A549 (cell line): ENCODE data around the gene CDT1. TPM values are rescaled to one million over a fixed set of nuclear protein-coding genes. Genes with fewer than 3 reads are reported as not detected.

Experiments
- ATAC-seq, 2 experiments: fragments of 200-7000 bp in 1 of 2; fragments of >200 bp in 1 of 2; cut with Nextera tagmentation in 1 of 2; cut with Tn5 transposase in 1 of 2; 3 replicates each; pipeline versions ENCODE4 v1.8.0 to v1.9.1; 2018 to 2020; ENCODE audit warnings: mild to moderate bottlenecking in 1 of 2, moderate library complexity in 1 of 2
- CTCF ChIA-PET: fragments of 300-600 bp; sonication (Branson Sonifier 250); formaldehyde crosslinking; extraction: SDS; loops from one replicate; lab custom pipeline; 2021; ENCODE audit warnings: antibody characterized with exemption, inconsistent platforms; lab: Yijun Ruan, JAX
- POLR2A ChIA-PET: fragments of 350-600 bp; formaldehyde crosslinking; extraction: SDS; loops from one replicate; lab custom pipeline; 2021; ENCODE audit warnings: antibody characterized with exemption, inconsistent platforms; lab: Yijun Ruan, JAX
- DNase-seq, 2 experiments: peaks; one replicate each; pipeline versions ENCODE4 v3.0.0 to v3.0.0-alpha.2; 2011 to 2016; ENCODE audit warnings: low read depth in 1 of 2, low spot score in 1 of 2
- FAIRE-seq: peaks from 2 replicates; lab custom pipeline; 2011; peaks lifted over from hg19 to GRCh38; lab: Jason Lieb, UNC
- H3K27ac ChIP-seq, 2 experiments: fragments of >200 bp; sonication (Bioruptor Twin); formaldehyde crosslinking; 3 replicates each; pipeline ENCODE4 v1.5.1; 2016 to 2017
- H3K4me1 ChIP-seq: fragments of >200 bp; sonication (Bioruptor Twin); formaldehyde crosslinking; 3 replicates; pipeline ENCODE4 v1.6.1; 2016
- H3K4me2 ChIP-seq: fragments of >200 bp; sonication (Bioruptor Twin); formaldehyde crosslinking; 3 replicates; pipeline ENCODE4 v1.6.1; 2016
- H3K4me3 ChIP-seq: fragments of >200 bp; sonication (Bioruptor Twin); formaldehyde crosslinking; 3 replicates; pipeline ENCODE4 v1.5.1; 2016
- H3K9me3 ChIP-seq: fragments of >200 bp; sonication (Bioruptor Twin); formaldehyde crosslinking; 3 replicates; pipeline ENCODE4 v1.6.1; 2016
- CBX2 ChIP-seq: fragments of 200-600 bp; sonication (generic); IDR thresholded peaks from 2 replicates; pipeline ENCODE4 v1.6.1; 2016; ENCODE audit warnings: low read depth, mild to moderate bottlenecking, borderline replicate concordance
- CHD2 ChIP-seq: fragments of 150-350 bp; IDR thresholded peaks from 2 replicates; pipeline ENCODE4 v1.6.1; 2014; ENCODE audit warnings: low read length; ENCODE audit not compliant: partially characterized antibody
- EHF ChIP-seq: fragments of 250-450 bp; sonication (Bioruptor Pico); IDR thresholded peaks from 2 replicates; pipeline ENCODE4 v1.5.0; 2020; ENCODE audit warnings: mild to moderate bottlenecking
- EHMT2 ChIP-seq: fragments of 200-600 bp; sonication (generic); IDR thresholded peaks from 2 replicates; pipeline ENCODE4 v1.6.1; 2016; ENCODE audit warnings: antibody characterized with exemption, low read depth, mild to moderate bottlenecking, moderate library complexity
- EP300 ChIP-seq, 2 experiments: fragments of >200 bp; sonication (Bioruptor Twin); formaldehyde crosslinking; IDR thresholded peaks; 2 replicates in 1 of 2; 3 replicates in 1 of 2; pipeline ENCODE4 v1.6.1; 2016 to 2017
- HDAC2 ChIP-seq: fragments of 200-600 bp; sonication (generic); IDR thresholded peaks from 2 replicates; pipeline ENCODE4 v1.6.1; 2016
- HMGXB4 ChIP-seq: fragments of 250-450 bp; sonication (Bioruptor Pico); IDR thresholded peaks from 2 replicates; pipeline ENCODE4 v1.5.0; 2021; ENCODE audit warnings: mild to moderate bottlenecking, moderate library complexity, borderline replicate concordance
- KDM1A ChIP-seq: fragments of 200-600 bp; sonication (generic); IDR thresholded peaks from 2 replicates; pipeline ENCODE4 v1.6.1; 2016; ENCODE audit warnings: low read depth, mild to moderate bottlenecking
- KDM5A ChIP-seq: fragments of 200-600 bp; sonication (generic); IDR thresholded peaks from 2 replicates; pipeline ENCODE4 v1.6.1; 2016; ENCODE audit warnings: antibody characterized with exemption, mild to moderate bottlenecking
- MAX ChIP-seq: IDR thresholded peaks from 2 replicates; pipeline ENCODE4 v1.6.1; 2012
- MYC ChIP-seq: IDR thresholded peaks from 2 replicates; pipeline ENCODE4 v1.6.1; 2012; ENCODE audit warnings: mild to moderate bottlenecking, inconsistent platforms, low read length, improper control_type of control experiment, borderline replicate concordance
- NFE2L2 ChIP-seq: fragments of 150-350 bp; conservative IDR thresholded peaks from 2 replicates; pipeline ENCODE4 v1.6.1; 2014; ENCODE audit warnings: low read length
- NR3C1 ChIP-seq: fragments of >200 bp; sonication (Bioruptor Twin); formaldehyde crosslinking; IDR thresholded peaks from 3 replicates; pipeline ENCODE4 v1.6.1; 2017
- RAD21 ChIP-seq, 2 experiments: fragments of >200 bp in 1 of 2; sonication (Bioruptor Twin) in 1 of 2; formaldehyde crosslinking in 1 of 2; IDR thresholded peaks in 1 of 2; conservative IDR thresholded peaks in 1 of 2; 2 replicates in 1 of 2; 3 replicates in 1 of 2; pipeline ENCODE4 v1.6.1; 2012 to 2018; ENCODE audit warnings: inconsistent platforms in 1 of 2
- RARB ChIP-seq: fragments of 250-450 bp; sonication (Bioruptor Pico); IDR thresholded peaks from 2 replicates; pipeline ENCODE4 v1.8.0; 2021; ENCODE audit warnings: mild to moderate bottlenecking, moderate library complexity
- RCOR1 ChIP-seq: fragments of 150-350 bp; IDR thresholded peaks from 2 replicates; pipeline ENCODE4 v1.6.1; 2014; ENCODE audit warnings: antibody characterized with exemption, low read length, low read depth
- RFX5 ChIP-seq: fragments of 450-650 bp; IDR thresholded peaks from 2 replicates; pipeline ENCODE4 v1.7.1; 2014; ENCODE audit warnings: antibody characterized with exemption, mild to moderate bottlenecking, moderate library complexity
- RNF2 ChIP-seq: fragments of 200-600 bp; sonication (generic); IDR thresholded peaks from 2 replicates; pipeline ENCODE4 v1.6.1; 2016; ENCODE audit warnings: low read depth, mild to moderate bottlenecking, antibody characterized with exemption, moderate library complexity, borderline replicate concordance
- TP53 ChIP-seq: fragments of 250-450 bp; sonication (Bioruptor Pico); IDR thresholded peaks from 2 replicates; pipeline ENCODE4 v1.5.0; 2021; ENCODE audit warnings: mild to moderate bottlenecking, moderate library complexity
- ZFP36 ChIP-seq: fragments of 450-650 bp; IDR thresholded peaks from 2 replicates; pipeline ENCODE4 v1.6.1; 2014; ENCODE audit warnings: borderline replicate concordance; ENCODE audit not compliant: partially characterized antibody
- ZNF302 ChIP-seq: fragments of 250-450 bp; sonication (Bioruptor Pico); IDR thresholded peaks from 2 replicates; pipeline ENCODE4 v1.9.0; 2021; ENCODE audit warnings: inconsistent platforms, mild to moderate bottlenecking, moderate library complexity
- ZSCAN20 ChIP-seq: fragments of 250-450 bp; sonication (Bioruptor Pico); IDR thresholded peaks from 2 replicates; pipeline ENCODE4 v1.8.0; 2022; ENCODE audit warnings: mild to moderate bottlenecking, moderate library complexity
- WGBS: methylation state at CpG from one replicate; pipeline ENCODE4 v1.1.6; 2017; ENCODE audit errors: missing lambda C conversion rate; 5-methylcytosine and 5-hydroxymethylcytosine counted together
- polyA plus RNA-seq, 4 experiments: library from polyadenylated mRNA; depleted of rRNA in 3 of 4; stranded (reverse); fragments of >200 nt; fragmentation: RNase III in 1 of 4; extraction: RNeasy Plus Mini Kit Qiagen cat#74134 plus additional on column Dnase treatment in 1 of 4; gene quantifications; 2 replicates in 3 of 4; 3 replicates in 1 of 4; pipeline ENCODE4 v1.2.3, GENCODE V29; 2011 to 2017
- TF ChIP-seq, protein P1 (sequence below): fragments of 150-350 bp; IDR thresholded peaks from 2 replicates; pipeline ENCODE4 v1.6.1; 2014; ENCODE audit warnings: low read depth, mild to moderate bottlenecking, low read length
- TF ChIP-seq, protein P2 (sequence below): fragments of >200 bp; sonication (Bioruptor Twin); formaldehyde crosslinking; IDR thresholded peaks from 3 replicates; pipeline ENCODE4 v1.5.1; 2016

Gene CDT1
- polyA plus RNA-seq, 2 of the 4 experiments (the other 2 are of a cell fraction) = 3.8 to 16.0 TPM

- CTCF ChIA-PET = interaction anchor here (1.0 to 1.6 kb wide), 3 partner anchors 37 to 116 kb away, joined by 3 to 6 read pairs (median 5); partner anchors contain the start of gene APRT
- no peak for TF ChIP-seq ZNF302 (CRISPR knock-in tag)
- no peak for TF ChIP-seq RFX5
- TF ChIP-seq RNF2 = no peak
- no peak for TF ChIP-seq EHMT2
- TF ChIP-seq CBX2 = no peak
- TF ChIP-seq MAX = no peak
- TF ChIP-seq HDAC2 = no peak
- TF ChIP-seq ZFP36 = no peak
- TF ChIP-seq TP53 (CRISPR knock-in tag) = no peak
- TF ChIP-seq EHF (CRISPR knock-in tag) = no peak
- TF ChIP-seq, protein P1, sequence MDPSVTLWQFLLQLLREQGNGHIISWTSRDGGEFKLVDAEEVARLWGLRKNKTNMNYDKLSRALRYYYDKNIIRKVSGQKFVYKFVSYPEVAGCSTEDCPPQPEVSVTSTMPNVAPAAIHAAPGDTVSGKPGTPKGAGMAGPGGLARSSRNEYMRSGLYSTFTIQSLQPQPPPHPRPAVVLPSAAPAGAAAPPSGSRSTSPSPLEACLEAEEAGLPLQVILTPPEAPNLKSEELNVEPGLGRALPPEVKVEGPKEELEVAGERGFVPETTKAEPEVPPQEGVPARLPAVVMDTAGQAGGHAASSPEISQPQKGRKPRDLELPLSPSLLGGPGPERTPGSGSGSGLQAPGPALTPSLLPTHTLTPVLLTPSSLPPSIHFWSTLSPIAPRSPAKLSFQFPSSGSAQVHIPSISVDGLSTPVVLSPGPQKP = no peak
- no peak for TF ChIP-seq KDM1A
- no peak for TF ChIP-seq HMGXB4 (CRISPR knock-in tag)
- no peak for TF ChIP-seq RCOR1
- TF ChIP-seq EP300 (IDR thresholded peaks at IDR 0.05) = no peak
- TF ChIP-seq, all 56 proteins: peak for 0
- Histone ChIP-seq H3K4me2 (no peak overlapping the region), H3K4me1 (peaks cover 19% of the 10 kb centered on the region), H3K4me3 (no peak overlapping the region), H3K27ac (no peak overlapping the region), H3K9me3 (no peaks in the 10 kb centered on the region)
- no peak for DNase-seq
- FAIRE-seq = no peak
- WGBS = 90% methylated on average over 13 of the region's 17 CpGs
- ATAC-seq = no peak
- POLR2A ChIA-PET = interaction anchor here (0.5 kb wide), 1 partner anchor 284 kb away, joined by 3 read pairs; the partner anchor contains the start of gene ZC3H18
Measured at GRCh38 chr16:88853325-88853941, 49.8 kb downstream of the CDT1 start.

GRCh38 chr16:88854306-88855111 is 50.9 kb downstream of the CDT1 start:
- no peak for TF ChIP-seq CHD2
- no peak for TF ChIP-seq TP53 (CRISPR knock-in tag)
- TF ChIP-seq RNF2 = no peak
- TF ChIP-seq EHF (CRISPR knock-in tag) = no peak
- TF ChIP-seq ZSCAN20 = no peak
- TF ChIP-seq, protein P2, sequence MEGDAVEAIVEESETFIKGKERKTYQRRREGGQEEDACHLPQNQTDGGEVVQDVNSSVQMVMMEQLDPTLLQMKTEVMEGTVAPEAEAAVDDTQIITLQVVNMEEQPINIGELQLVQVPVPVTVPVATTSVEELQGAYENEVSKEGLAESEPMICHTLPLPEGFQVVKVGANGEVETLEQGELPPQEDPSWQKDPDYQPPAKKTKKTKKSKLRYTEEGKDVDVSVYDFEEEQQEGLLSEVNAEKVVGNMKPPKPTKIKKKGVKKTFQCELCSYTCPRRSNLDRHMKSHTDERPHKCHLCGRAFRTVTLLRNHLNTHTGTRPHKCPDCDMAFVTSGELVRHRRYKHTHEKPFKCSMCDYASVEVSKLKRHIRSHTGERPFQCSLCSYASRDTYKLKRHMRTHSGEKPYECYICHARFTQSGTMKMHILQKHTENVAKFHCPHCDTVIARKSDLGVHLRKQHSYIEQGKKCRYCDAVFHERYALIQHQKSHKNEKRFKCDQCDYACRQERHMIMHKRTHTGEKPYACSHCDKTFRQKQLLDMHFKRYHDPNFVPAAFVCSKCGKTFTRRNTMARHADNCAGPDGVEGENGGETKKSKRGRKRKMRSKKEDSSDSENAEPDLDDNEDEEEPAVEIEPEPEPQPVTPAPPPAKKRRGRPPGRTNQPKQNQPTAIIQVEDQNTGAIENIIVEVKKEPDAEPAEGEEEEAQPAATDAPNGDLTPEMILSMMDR = no peak
- TF ChIP-seq RARB (CRISPR knock-in tag) = no peak
- no peak for TF ChIP-seq NR3C1
- TF ChIP-seq EHMT2 = no peak
- TF ChIP-seq MYC = no peak
- TF ChIP-seq HMGXB4 (CRISPR knock-in tag) = no peak
- TF ChIP-seq ZFP36 = no peak
- TF ChIP-seq NFE2L2 = no peak
- TF ChIP-seq KDM5A = no peak
- no peak for TF ChIP-seq RAD21 (conservative IDR thresholded peaks at IDR 0.05 in 1 of 2, IDR thresholded peaks at IDR 0.05 in 1 of 2)
- H3K27ac ChIP-seq = no peak overlapping the region
- no peak for ATAC-seq
- WGBS = 75% methylated on average over 15 of the region's 20 CpGs
- H3K4me2 ChIP-seq = no peak overlapping the region
- no peak overlapping the region for H3K4me3 ChIP-seq
- POLR2A ChIA-PET = no interaction called here
- H3K9me3 ChIP-seq = no peaks in the 10 kb centered on the region
- CTCF ChIA-PET = interaction anchor here (1.0 to 1.7 kb wide), 4 partner anchors 38 to 313 kb away, joined by 3 to 8 read pairs (median 4); partner anchors contain the start of gene APRT
- H3K4me1 ChIP-seq = peaks cover 19% of the 10 kb centered on the region
- DNase-seq = no peak
- no peak for FAIRE-seq
